ENCODE results near the gene PPM1F. TPM values are rescaled to one million over a fixed set of nuclear protein-coding genes. Genes with fewer than 3 reads are reported as not detected.

PPM1F gene
- total RNA-seq, 4 donors from 2014 or later: 22.9 to 78.0 (median 36.8) TPM

GRCh38 chr22:21933910-21934309 lies 18.7 kb downstream of the PPM1F start:
- whole genome bisulfite sequencing, 2 donors (ENCODE audit: low coverage in 1 of 2): 60% methylated on average over 4 of the region's 19 CpGs; no CpG with 5 or more reads in 1 of the 2 donors
- TF ChIP-seq POLR2AphosphoS5 (IDR thresholded peaks at IDR 0.05): no peak
- TF ChIP-seq, protein P1, sequence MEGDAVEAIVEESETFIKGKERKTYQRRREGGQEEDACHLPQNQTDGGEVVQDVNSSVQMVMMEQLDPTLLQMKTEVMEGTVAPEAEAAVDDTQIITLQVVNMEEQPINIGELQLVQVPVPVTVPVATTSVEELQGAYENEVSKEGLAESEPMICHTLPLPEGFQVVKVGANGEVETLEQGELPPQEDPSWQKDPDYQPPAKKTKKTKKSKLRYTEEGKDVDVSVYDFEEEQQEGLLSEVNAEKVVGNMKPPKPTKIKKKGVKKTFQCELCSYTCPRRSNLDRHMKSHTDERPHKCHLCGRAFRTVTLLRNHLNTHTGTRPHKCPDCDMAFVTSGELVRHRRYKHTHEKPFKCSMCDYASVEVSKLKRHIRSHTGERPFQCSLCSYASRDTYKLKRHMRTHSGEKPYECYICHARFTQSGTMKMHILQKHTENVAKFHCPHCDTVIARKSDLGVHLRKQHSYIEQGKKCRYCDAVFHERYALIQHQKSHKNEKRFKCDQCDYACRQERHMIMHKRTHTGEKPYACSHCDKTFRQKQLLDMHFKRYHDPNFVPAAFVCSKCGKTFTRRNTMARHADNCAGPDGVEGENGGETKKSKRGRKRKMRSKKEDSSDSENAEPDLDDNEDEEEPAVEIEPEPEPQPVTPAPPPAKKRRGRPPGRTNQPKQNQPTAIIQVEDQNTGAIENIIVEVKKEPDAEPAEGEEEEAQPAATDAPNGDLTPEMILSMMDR (IDR thresholded peaks at IDR 0.05): no peak
- TF ChIP-seq POLR2A (IDR thresholded peaks at IDR 0.05): no peak
- no peak for TF ChIP-seq EP300 (IDR thresholded peaks at IDR 0.05)
- Histone ChIP-seq H3K4me1 (peaks cover 0 to 39% (median 21%) of the 10 kb centered on the region in 3 donors), H3K27me3 (no peaks in the 10 kb centered on the region), H3K27ac (peak overlapping the region in 1 of 4 donors; percentile 40), H3K4me3 (no peak overlapping the region), H3K36me3 (peaks cover 0 to 61% of the 10 kb centered on the region in 2 donors), H3K9me3 (no peaks in the 10 kb centered on the region)
- no peak for ATAC-seq

GRCh38 chr22:21933413-21933812 lies 19.2 kb downstream of the PPM1F start:
- Histone ChIP-seq H3K36me3 (peaks cover 0 to 66% of the 10 kb centered on the region in 2 donors), H3K27ac (peak overlapping the region in 1 of 4 donors; percentile 40)
- no CpG with 5 or more reads among the region's 23 CpGs for WGBS, 2 donors (ENCODE audit: low coverage in 1 of 2)

DNA sequence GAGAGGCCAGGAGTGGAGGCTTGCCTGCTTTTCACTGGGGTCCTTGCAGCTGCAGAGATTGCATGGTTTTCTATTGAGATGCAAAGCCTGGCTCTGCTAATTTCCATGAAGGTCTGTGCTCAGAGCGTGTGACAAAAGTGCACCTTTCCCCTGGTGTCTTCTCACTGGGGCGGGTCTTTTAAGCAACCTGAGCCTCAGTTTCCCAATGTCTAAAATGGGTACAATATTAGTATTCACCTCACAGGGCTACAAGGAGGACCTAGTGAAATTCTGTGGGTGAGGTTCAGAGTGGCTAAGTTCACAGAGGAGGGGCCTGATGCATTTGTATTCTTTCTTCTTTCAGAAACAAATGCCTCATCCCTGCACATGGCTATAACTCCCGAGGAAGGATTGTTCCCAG lies 20.3 kb downstream of the PPM1F start:
- TF ChIP-seq POLR2A (IDR thresholded peaks at IDR 0.05) (no peak), EP300 (IDR thresholded peaks at IDR 0.05) (no peak), POLR2AphosphoS5 (IDR thresholded peaks at IDR 0.05) (no peak)
- TF ChIP-seq, protein P1 (IDR thresholded peaks at IDR 0.05): no peak
- Histone ChIP-seq H3K27ac (no peak overlapping the region), H3K4me1 (peaks cover 0 to 24% (median 12%) of the 10 kb centered on the region in 3 donors), H3K36me3 (peaks cover 0 to 75% of the 10 kb centered on the region in 2 donors), H3K27me3 (no peaks in the 10 kb centered on the region), H3K9me3 (no peaks in the 10 kb centered on the region), H3K4me3 (no peak overlapping the region)
- WGBS, 2 donors (ENCODE audit: low coverage in 1 of 2): 79% methylated on average over 2 of the region's 3 CpGs; no CpG with 5 or more reads in 1 of the 2 donors
- ATAC-seq: no peak

More at GRCh38 chr22:21933413-21933812, 19.2 kb downstream of the PPM1F start:
- TF ChIP-seq POLR2AphosphoS5 (IDR thresholded peaks at IDR 0.05) (no peak), POLR2A (IDR thresholded peaks at IDR 0.05) (no peak), EP300 (IDR thresholded peaks at IDR 0.05) (no peak)
- TF ChIP-seq, protein P1 (IDR thresholded peaks at IDR 0.05): no peak
- peaks cover 0 to 35% (median 16%) of the 10 kb centered on the region in 3 donors for H3K4me1 ChIP-seq
- H3K9me3 ChIP-seq: no peaks in the 10 kb centered on the region
- no peaks in the 10 kb centered on the region for H3K27me3 ChIP-seq
- H3K4me3 ChIP-seq: no peak overlapping the region
- no peak for ATAC-seq

GRCh38 chr22:21931056-21931455 lies 21.6 kb downstream of the PPM1F start:
- 58 to 83% methylated on average over 1 to 2 of the region's 12 CpGs for WGBS, 2 donors (ENCODE audit: low coverage in 1 of 2)

More at GRCh38 chr22:21931056-21931455, 21.6 kb downstream of the PPM1F start:
- Histone ChIP-seq H3K4me1 (peaks cover 0 to 11% (median 0%) of the 10 kb centered on the region in 3 donors), H3K4me3 (no peak overlapping the region), H3K27me3 (no peaks in the 10 kb centered on the region), H3K27ac (no peak overlapping the region), H3K9me3 (no peaks in the 10 kb centered on the region), H3K36me3 (peaks cover 0 to 85% of the 10 kb centered on the region in 2 donors)
- TF ChIP-seq EP300 (IDR thresholded peaks at IDR 0.05) (no peak), POLR2AphosphoS5 (IDR thresholded peaks at IDR 0.05) (no peak), POLR2A (IDR thresholded peaks at IDR 0.05) (no peak)
- TF ChIP-seq, protein P1 (IDR thresholded peaks at IDR 0.05): no peak
- ATAC-seq: no peak
